Measurements from ENCODE around the gene RBPJ. TPM values are rescaled to one million over a fixed set of nuclear protein-coding genes. Genes with fewer than 3 reads are reported as not detected.

Gene RBPJ
- total RNA-seq, 2 experiments from 2014 or later = 39.9 to 61.1 TPM

DNA sequence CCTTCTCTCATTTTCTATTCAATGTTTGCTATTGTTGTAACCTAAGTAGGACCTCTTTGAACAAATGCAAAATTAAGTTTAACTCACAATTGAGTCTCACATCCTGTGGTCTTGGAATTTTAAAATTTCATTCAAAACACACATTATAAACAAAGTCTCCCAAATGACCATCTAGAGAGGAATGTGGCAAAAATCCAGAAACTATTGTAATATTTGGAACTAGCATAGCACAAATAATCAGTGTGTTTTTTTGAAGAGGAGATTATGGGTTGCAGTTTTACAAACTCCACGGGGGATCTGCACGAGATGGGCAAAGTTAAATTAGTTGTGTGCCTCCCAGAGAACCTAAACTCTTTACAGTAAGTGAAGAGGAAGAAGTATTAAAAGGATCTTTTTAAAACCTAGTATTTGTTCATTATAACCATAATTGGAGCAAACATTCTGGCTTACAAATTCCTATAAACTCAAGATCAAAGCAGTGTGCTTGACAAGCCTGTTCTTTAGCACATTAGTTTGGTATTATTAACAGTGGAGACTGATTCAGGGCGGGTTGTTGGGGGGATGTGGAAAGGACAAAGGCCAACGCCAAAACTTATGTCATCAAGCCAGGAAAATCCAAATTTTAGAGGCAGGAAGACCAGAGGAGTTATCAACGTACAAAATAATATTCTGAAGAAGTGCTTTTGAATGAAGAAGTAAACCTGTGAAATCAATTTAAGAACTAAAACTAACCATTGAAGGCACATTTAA is 22.4 kb upstream of the RBPJ start:
- Histone ChIP-seq H3K79me2 (ENCODE audit: insufficient read depth, low read depth, low read length) (no peaks in the 10 kb centered on the region), H3K4me3 (ENCODE audit: low read depth, low read length, poor library complexity, severe bottlenecking) (no peak overlapping the region), H3K36me3 (ENCODE audit: insufficient read depth, low read length) (no peaks in the 10 kb centered on the region), H3K9me2 (ENCODE audit: insufficient read depth, low read length) (no peaks in the 10 kb centered on the region), H3K27ac (ENCODE audit: low read depth, low read length, poor library complexity, severe bottlenecking) (no peak overlapping the region), H4K20me1 (ENCODE audit: insufficient read depth, low read length) (no peaks in the 10 kb centered on the region), H3K4me2 (ENCODE audit: low read length) (no peak overlapping the region), H2AFZ (ENCODE audit: low read length) (no peak overlapping the region), H3K9me3 (ENCODE audit: low read length) (no peaks in the 10 kb centered on the region), H3K4me1 (ENCODE audit: insufficient read depth, low read length, poor library complexity, severe bottlenecking) (no peaks in the 10 kb centered on the region)
- ChIA-PET CTCF (ENCODE audit: unreplicated experiment) (no interaction called here), POLR2A (interaction anchor here (0.5 kb wide), 1 partner anchor 190 kb away, joined by 4 read pairs; no protein-coding TSS in a partner anchor)
- BruUV-seq (replicated peaks) = no TSS peak
- intact Hi-C loops (cut with micrococcal nuclease; ENCODE audit: unreplicated experiment) = no loop called here
- no peak for DNase-seq (ENCODE audit: low spot score)
- TF ChIP-seq, protein P1, sequence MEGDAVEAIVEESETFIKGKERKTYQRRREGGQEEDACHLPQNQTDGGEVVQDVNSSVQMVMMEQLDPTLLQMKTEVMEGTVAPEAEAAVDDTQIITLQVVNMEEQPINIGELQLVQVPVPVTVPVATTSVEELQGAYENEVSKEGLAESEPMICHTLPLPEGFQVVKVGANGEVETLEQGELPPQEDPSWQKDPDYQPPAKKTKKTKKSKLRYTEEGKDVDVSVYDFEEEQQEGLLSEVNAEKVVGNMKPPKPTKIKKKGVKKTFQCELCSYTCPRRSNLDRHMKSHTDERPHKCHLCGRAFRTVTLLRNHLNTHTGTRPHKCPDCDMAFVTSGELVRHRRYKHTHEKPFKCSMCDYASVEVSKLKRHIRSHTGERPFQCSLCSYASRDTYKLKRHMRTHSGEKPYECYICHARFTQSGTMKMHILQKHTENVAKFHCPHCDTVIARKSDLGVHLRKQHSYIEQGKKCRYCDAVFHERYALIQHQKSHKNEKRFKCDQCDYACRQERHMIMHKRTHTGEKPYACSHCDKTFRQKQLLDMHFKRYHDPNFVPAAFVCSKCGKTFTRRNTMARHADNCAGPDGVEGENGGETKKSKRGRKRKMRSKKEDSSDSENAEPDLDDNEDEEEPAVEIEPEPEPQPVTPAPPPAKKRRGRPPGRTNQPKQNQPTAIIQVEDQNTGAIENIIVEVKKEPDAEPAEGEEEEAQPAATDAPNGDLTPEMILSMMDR (conservative IDR thresholded peaks at IDR 0.05; ENCODE audit: low read length) = no peak
- TF ChIP-seq EZH2phosphoT487 (IDR thresholded peaks at IDR 0.05; ENCODE audit: borderline replicate concordance, low read depth, low read length) = no peak; the same call in 1 of the 2 replicates

DNA sequence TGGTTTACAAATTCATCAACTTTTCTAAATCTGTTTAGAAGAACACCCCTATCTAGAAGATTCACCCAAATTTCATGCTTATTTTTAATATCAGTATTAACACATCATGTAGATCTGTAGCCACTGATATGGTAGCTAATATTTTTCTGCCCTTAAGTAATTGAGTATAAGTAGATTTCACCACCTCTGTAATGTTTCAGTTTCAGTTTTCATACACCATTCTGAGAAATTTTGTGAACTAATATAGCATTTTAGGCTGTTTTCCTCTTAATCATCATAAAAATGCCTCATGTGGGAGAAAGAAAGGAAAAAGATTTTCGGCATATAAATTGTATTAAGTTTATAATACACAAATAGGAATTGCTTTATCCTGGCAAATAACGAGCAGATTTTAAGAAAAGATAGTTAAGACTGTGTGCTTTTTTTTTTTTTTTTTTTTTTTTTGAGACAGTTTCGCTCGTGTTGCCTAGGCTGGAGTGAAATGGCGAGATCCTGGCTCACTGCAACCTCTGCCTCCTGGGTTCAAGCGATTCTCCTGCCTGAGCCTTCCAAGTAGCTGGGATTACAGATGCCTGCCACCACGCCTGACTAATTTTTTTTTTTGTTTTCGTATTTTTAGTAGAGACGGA is 21.4 kb upstream of the RBPJ start:
- no peaks in the 10 kb centered on the region for H3K36me3 ChIP-seq (ENCODE audit: insufficient read depth, low read length)
- no peak overlapping the region for H3K4me2 ChIP-seq (ENCODE audit: low read length)
- DNase-seq (ENCODE audit: low spot score) = no peak
- H3K9me3 ChIP-seq (ENCODE audit: low read length) = no peaks in the 10 kb centered on the region
- no peaks in the 10 kb centered on the region for H3K4me1 ChIP-seq (ENCODE audit: insufficient read depth, low read length, poor library complexity, severe bottlenecking)
- no peak overlapping the region for H3K27ac ChIP-seq (ENCODE audit: low read depth, low read length, poor library complexity, severe bottlenecking)
- H2AFZ ChIP-seq (ENCODE audit: low read length) = no peak overlapping the region
- BruUV-seq (replicated peaks) = no TSS peak
- H3K4me3 ChIP-seq (ENCODE audit: low read depth, low read length, poor library complexity, severe bottlenecking) = no peak overlapping the region
- H4K20me1 ChIP-seq (ENCODE audit: insufficient read depth, low read length) = no peaks in the 10 kb centered on the region
- intact Hi-C loops (cut with micrococcal nuclease; ENCODE audit: unreplicated experiment) = no loop called here
- CTCF ChIA-PET (ENCODE audit: unreplicated experiment) = no interaction called here
- H3K9me2 ChIP-seq (ENCODE audit: insufficient read depth, low read length) = no peaks in the 10 kb centered on the region
- POLR2A ChIA-PET = interaction anchor here (0.5 kb wide), 1 partner anchor 191 kb away, joined by 4 read pairs; no protein-coding TSS in a partner anchor
- TF ChIP-seq EZH2phosphoT487 (IDR thresholded peaks at IDR 0.05; ENCODE audit: borderline replicate concordance, low read depth, low read length) = no peak
- TF ChIP-seq, protein P1 (conservative IDR thresholded peaks at IDR 0.05; ENCODE audit: low read length) = no peak
- H3K79me2 ChIP-seq (ENCODE audit: insufficient read depth, low read depth, low read length) = no peaks in the 10 kb centered on the region
